ENCODE data around the gene ABCB6.

The ABCB6 gene

GRCh38 chr2:219243291-219243761, 24.6 kb upstream of the ABCB6 start:
- Histone ChIP-seq H3K36me3 (ENCODE audit: insufficient read depth, low read length) (peaks cover 29% of the 10 kb centered on the region), H3K4me3 (ENCODE audit: low read depth in 1 of 2, low read length in 2 of 2) (peak overlapping the region in 1 of 2 donors; percentile 32), H3K9ac (ENCODE audit: low read length) (no peak overlapping the region), H3K27ac (ENCODE audit: low read depth, low read length) (no peak overlapping the region), H3K4me1 (ENCODE audit: insufficient read depth, low read length) (peaks cover 26% of the 10 kb centered on the region), H3K27me3 (ENCODE audit: control insufficient read depth in 1 of 2, insufficient read depth in 2 of 2, low read length in 2 of 2) (no peaks in the 10 kb centered on the region), H3K9me3 (ENCODE audit: low read length) (no peaks in the 10 kb centered on the region)

DNA sequence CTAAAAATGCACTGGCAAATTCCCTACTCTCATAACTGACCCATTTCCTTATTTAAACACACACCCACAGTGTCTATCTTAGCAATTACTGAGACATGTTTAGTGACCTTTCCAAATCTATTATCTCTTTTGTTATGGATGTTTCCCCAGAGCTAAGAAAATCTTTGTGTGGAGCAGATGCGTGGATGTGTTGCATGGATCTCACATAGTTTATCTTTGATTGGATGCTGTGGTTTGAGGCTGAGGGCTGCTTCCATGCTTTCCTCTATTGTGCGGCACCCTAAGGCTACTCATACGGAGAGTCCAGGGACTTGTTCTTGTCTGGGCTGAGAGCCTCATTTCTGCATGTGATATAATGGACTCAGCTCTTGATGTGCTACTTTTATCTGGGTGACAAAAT, 15.6 kb upstream of the ABCB6 start:
- no peaks in the 10 kb centered on the region for H3K27me3 ChIP-seq (ENCODE audit: control insufficient read depth in 1 of 2, insufficient read depth in 2 of 2, low read length in 2 of 2)
- H3K4me1 ChIP-seq (ENCODE audit: insufficient read depth, low read length): peaks cover 9% of the 10 kb centered on the region
- H3K4me3 ChIP-seq (ENCODE audit: low read depth in 1 of 2, low read length in 2 of 2): no peak overlapping the region
- no peak overlapping the region for H3K27ac ChIP-seq (ENCODE audit: low read depth, low read length)
- H3K9me3 ChIP-seq (ENCODE audit: low read length): no peaks in the 10 kb centered on the region
- H3K36me3 ChIP-seq (ENCODE audit: insufficient read depth, low read length): peaks cover 78% of the 10 kb centered on the region
- H3K9ac ChIP-seq (ENCODE audit: low read length): no peak overlapping the region

DNA sequence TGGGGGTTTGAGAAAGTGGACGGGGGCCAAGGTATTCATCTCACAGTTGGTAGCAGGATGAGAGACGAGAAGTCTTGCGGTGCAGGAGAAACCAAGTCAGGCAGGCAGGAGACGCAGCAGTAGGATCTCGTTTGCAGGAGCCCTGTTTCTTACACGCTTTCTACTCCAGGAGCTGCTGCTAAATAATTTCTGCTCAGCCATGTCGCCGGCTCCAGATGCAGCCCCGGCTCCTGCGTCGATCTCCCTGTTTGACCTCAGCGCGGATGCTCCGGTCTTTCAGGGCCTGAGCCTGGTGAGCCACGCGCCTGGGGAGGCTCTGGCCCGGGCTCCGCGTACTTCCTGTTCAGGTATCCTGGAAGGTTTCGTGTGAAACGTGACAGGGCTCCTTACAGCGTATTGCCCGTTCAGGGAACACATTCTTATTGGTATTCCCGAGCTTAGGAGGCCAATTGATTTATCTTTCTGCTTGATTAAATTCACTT, 11.3 kb upstream of the ABCB6 start:
- peaks cover 50% of the 10 kb centered on the region for H3K36me3 ChIP-seq (ENCODE audit: insufficient read depth, low read length)
- H3K9ac ChIP-seq (ENCODE audit: low read length): peak overlapping the region; percentile 44
- H3K4me3 ChIP-seq (ENCODE audit: low read depth in 1 of 2, low read length in 2 of 2): peak overlapping the region; percentile 31 to 91
- H3K27me3 ChIP-seq (ENCODE audit: control insufficient read depth in 1 of 2, insufficient read depth in 2 of 2, low read length in 2 of 2): no peaks in the 10 kb centered on the region
- no peaks in the 10 kb centered on the region for H3K9me3 ChIP-seq (ENCODE audit: low read length)
- H3K27ac ChIP-seq (ENCODE audit: low read depth, low read length): peak overlapping the region; percentile 96
- H3K4me1 ChIP-seq (ENCODE audit: insufficient read depth, low read length): peaks cover 24% of the 10 kb centered on the region

- Histone ChIP-seq H3K9me3 (ENCODE audit: low read length) (no peaks in the 10 kb centered on the region), H3K9ac (ENCODE audit: low read length) (peak within 1 kb of the TSS; percentile 88), H3K27ac (ENCODE audit: low read depth, low read length) (peak within 1 kb of the TSS; percentile 96), H3K4me1 (ENCODE audit: insufficient read depth, low read length) (peaks cover 24% of the 10 kb centered on the region), H3K27me3 (ENCODE audit: control insufficient read depth in 1 of 2, insufficient read depth in 2 of 2, low read length in 2 of 2) (no peaks in the 10 kb centered on the region), H3K4me3 (ENCODE audit: low read depth in 1 of 2, low read length in 2 of 2) (peak within 1 kb of the TSS; percentile 83 to 91), H3K36me3 (ENCODE audit: insufficient read depth, low read length) (peaks cover 50% of the 10 kb centered on the region)
Measured at GRCh38 chr2:219229305-219230058, 10.7 kb upstream of the ABCB6 start, which contains the start of the genes ANKZF1 and ATG9A. Gene ANKZF1 (plus strand): TSS chr2:219229806. CDS start chr2:219230258, 452 bp downstream. Gene ATG9A (minus strand): TSS chr2:219229636. CDS start chr2:219228024, 1,612 bp downstream.

GRCh38 chr2:219228911-219229304, 10.2 kb upstream of the ABCB6 start:
- H3K4me1 ChIP-seq (ENCODE audit: insufficient read depth, low read length): peaks cover 24% of the 10 kb centered on the region
- no peaks in the 10 kb centered on the region for H3K9me3 ChIP-seq (ENCODE audit: low read length)
- peak overlapping the region; percentile 96 for H3K27ac ChIP-seq (ENCODE audit: low read depth, low read length)
- H3K36me3 ChIP-seq (ENCODE audit: insufficient read depth, low read length): peaks cover 50% of the 10 kb centered on the region
- peak overlapping the region; percentile 88 for H3K9ac ChIP-seq (ENCODE audit: low read length)
- peak overlapping the region; percentile 83 to 91 for H3K4me3 ChIP-seq (ENCODE audit: low read depth in 1 of 2, low read length in 2 of 2)
- H3K27me3 ChIP-seq (ENCODE audit: control insufficient read depth in 1 of 2, insufficient read depth in 2 of 2, low read length in 2 of 2): no peaks in the 10 kb centered on the region

DNA sequence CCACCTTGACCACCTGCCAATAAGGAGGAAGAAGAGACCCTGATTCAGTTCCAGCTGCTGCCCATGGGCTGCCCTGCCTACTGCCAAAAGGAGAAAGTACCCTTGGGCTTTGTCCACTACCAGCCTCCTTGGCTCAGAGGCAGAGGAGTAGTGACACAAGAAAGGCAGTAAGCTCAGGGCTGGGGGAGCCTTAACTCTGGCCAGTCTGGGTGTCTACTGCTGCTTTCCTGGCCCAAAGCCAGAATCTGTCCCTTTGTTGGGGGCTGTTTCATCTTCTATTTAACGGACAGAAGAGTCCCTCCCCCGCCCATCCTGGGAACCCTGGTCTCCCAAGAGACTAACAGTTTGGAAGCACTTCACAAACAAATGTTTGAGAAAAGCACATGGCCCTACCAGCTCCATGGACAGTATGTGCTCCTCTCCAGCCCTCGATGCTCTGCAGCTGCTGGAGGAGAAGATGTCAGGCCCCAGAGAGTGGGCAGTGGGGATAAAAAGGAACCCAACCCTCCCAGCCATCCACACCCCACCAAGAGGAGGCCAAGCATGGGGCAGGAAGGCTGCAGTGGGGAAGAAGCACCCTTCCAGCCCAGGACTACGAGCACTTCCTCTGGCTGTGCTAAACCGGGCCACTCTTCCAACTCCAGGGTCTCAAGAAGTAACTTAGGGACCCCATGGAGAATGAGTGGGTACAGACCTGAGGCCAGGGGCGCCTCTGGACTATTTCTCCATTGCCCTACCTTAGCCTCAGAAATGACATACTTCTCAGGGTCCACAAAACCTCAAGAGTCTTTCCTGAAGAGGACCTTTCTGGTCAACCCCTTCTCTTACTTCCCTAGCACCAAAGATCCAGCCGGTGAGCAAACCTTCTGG, 9.5 kb upstream of the ABCB6 start:
- Histone ChIP-seq H3K27me3 (ENCODE audit: control insufficient read depth in 1 of 2, insufficient read depth in 2 of 2, low read length in 2 of 2) (no peaks in the 10 kb centered on the region), H3K4me3 (ENCODE audit: low read depth in 1 of 2, low read length in 2 of 2) (peak overlapping the region; percentile 83 to 91), H3K9ac (ENCODE audit: low read length) (peak overlapping the region; percentile 88), H3K36me3 (ENCODE audit: insufficient read depth, low read length) (peaks cover 50% of the 10 kb centered on the region), H3K9me3 (ENCODE audit: low read length) (no peaks in the 10 kb centered on the region), H3K4me1 (ENCODE audit: insufficient read depth, low read length) (peaks cover 24% of the 10 kb centered on the region), H3K27ac (ENCODE audit: low read depth, low read length) (peak overlapping the region; percentile 96)

DNA sequence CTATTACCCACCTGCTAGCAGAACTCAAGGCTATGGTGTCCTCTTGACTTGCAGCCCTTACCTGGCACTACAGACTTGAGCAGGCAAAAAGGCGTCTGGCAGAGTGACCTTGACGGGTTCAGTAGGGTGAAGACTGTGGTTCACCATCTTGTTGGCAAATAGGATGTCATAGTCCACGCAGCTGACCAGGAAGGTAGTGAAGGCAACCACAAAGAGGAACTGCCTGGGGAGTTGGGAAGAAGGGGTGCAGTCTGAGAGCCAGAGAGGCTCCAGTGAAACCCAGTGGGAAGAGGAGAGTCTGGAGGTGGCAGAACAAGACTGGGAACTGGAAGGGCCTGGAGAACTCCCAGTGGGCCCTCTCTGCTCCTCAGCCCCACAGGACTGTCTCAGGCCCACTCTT, 6.6 kb upstream of the ABCB6 start:
- no peak overlapping the region for H3K27ac ChIP-seq (ENCODE audit: low read depth, low read length)
- no peaks in the 10 kb centered on the region for H3K9me3 ChIP-seq (ENCODE audit: low read length)
- peaks cover 16% of the 10 kb centered on the region for H3K4me1 ChIP-seq (ENCODE audit: insufficient read depth, low read length)
- peaks cover 61% of the 10 kb centered on the region for H3K36me3 ChIP-seq (ENCODE audit: insufficient read depth, low read length)
- H3K4me3 ChIP-seq (ENCODE audit: low read depth in 1 of 2, low read length in 2 of 2): no peak overlapping the region
- no peak overlapping the region for H3K9ac ChIP-seq (ENCODE audit: low read length)
- no peaks in the 10 kb centered on the region for H3K27me3 ChIP-seq (ENCODE audit: control insufficient read depth in 1 of 2, insufficient read depth in 2 of 2, low read length in 2 of 2)

DNA sequence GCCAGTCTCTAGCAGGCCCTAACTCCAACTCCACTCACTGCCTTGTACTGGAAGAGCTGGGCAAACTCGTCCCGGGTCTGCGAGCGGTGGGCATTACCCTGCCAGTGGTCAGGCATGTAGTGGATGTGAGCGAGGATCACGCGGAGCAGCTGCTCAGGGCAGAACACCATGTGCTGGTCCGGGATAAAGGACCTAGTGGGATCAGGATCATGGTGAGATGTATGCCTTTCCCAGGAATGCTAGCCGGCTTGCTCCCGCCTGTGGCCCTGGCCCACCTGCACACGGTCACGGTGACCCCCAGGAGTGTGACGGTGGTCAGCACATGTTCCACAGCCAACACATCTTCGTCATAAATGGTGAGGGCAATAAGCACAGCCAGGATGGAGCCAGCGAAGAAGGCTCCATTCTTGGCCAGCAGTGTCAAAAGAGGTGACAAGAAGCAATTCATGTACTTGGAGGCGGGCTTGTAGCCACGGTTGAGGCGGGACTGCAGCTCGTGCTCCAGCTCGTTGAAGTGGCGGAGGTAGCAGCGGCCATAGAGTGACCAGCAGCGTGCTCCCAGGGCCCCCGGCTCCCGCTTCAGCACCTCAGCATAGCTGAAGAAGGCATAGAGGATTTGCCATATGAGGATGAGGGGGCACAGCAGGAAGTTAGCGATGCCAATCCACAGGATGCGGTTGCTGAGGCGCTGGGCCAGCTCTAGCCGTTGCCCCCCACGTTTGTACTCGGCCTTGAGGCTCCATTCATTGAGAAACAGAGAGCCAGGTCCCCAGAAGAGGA, 5.3 kb upstream of the ABCB6 start:
- no peaks in the 10 kb centered on the region for H3K9me3 ChIP-seq (ENCODE audit: low read length)
- H3K27ac ChIP-seq (ENCODE audit: low read depth, low read length): no peak overlapping the region
- H3K4me1 ChIP-seq (ENCODE audit: insufficient read depth, low read length): peaks cover 24% of the 10 kb centered on the region
- H3K36me3 ChIP-seq (ENCODE audit: insufficient read depth, low read length): peaks cover 67% of the 10 kb centered on the region
- H3K27me3 ChIP-seq (ENCODE audit: control insufficient read depth in 1 of 2, insufficient read depth in 2 of 2, low read length in 2 of 2): no peaks in the 10 kb centered on the region
- H3K9ac ChIP-seq (ENCODE audit: low read length): no peak overlapping the region
- no peak overlapping the region for H3K4me3 ChIP-seq (ENCODE audit: low read depth in 1 of 2, low read length in 2 of 2)

DNA sequence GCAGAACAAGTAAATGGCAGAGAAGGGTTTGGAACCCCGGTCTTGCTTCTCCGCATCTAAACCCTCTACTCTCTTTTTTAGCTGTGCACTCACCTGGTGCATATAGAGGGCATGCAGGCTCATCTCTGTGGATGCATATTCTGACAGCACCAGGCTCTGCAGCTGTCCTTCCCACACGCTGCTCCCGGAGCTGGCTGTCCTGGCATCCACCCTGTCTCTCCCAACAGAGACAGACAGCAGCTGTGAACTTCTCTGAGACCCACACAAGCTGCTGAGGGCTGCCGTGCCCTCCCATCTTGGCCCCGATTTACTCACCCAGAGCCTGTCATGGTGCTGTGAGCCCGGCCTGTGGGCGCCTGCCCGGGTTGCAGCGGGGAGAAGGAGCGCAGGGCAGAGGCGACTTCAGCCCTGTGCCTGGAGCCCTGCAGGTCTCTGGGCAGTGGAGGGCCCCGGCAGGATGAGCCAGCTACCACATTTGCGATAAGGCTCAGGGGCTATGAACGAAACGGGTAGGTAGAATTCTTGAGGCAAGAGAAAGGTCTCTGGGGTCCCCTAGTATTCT, 3.3 kb upstream of the ABCB6 start:
- H3K9me3 ChIP-seq (ENCODE audit: low read length): no peaks in the 10 kb centered on the region
- H3K27ac ChIP-seq (ENCODE audit: low read depth, low read length): no peak overlapping the region
- no peak overlapping the region for H3K9ac ChIP-seq (ENCODE audit: low read length)
- peaks cover 65% of the 10 kb centered on the region for H3K36me3 ChIP-seq (ENCODE audit: insufficient read depth, low read length)
- no peak overlapping the region for H3K4me3 ChIP-seq (ENCODE audit: low read depth in 1 of 2, low read length in 2 of 2)
- peaks cover 18% of the 10 kb centered on the region for H3K4me1 ChIP-seq (ENCODE audit: insufficient read depth, low read length)
- no peaks in the 10 kb centered on the region for H3K27me3 ChIP-seq (ENCODE audit: control insufficient read depth in 1 of 2, insufficient read depth in 2 of 2, low read length in 2 of 2)

DNA sequence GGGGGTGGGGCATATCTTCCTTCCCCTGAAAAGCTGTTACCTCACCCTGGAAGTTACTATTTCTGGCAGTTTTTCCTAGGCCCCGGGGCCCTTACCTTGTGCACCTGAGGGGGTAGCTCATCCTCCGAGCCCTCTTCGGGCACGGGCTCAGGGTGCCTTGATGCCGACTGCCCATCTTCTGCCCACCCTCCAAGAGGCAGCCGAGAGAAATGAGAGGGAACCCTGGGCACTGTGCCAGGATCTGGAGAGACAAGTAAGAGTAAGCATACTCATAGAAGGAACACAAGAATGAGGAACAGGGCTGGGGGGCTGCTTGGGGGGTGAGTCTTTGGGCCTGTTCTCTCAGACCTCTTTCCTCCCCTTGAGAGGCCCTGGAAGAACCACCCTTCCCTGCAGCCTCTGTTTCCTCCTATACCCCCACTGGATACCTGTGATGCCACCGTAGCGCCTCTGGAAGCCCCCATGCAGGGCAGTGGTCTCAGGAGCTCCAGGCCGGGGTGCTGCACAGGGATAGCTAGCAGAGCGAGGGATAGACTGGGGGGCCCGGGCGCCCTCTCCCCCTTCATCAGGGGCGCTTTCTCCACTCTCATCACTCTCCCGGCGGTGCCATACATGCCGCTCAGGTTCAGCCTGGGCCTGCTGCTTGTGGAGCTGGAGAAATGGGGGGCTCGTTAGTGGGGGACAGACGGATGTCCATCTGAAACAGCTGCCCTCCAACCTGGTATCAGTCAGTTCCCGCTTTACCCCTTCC, 2.1 kb upstream of the ABCB6 start:
- H3K9ac ChIP-seq (ENCODE audit: low read length): no peak overlapping the region
- no peak overlapping the region for H3K4me3 ChIP-seq (ENCODE audit: low read depth in 1 of 2, low read length in 2 of 2)
- no peaks in the 10 kb centered on the region for H3K9me3 ChIP-seq (ENCODE audit: low read length)
- peaks cover 66% of the 10 kb centered on the region for H3K36me3 ChIP-seq (ENCODE audit: insufficient read depth, low read length)
- no peak overlapping the region for H3K27ac ChIP-seq (ENCODE audit: low read depth, low read length)
- H3K4me1 ChIP-seq (ENCODE audit: insufficient read depth, low read length): peaks cover 26% of the 10 kb centered on the region
- no peaks in the 10 kb centered on the region for H3K27me3 ChIP-seq (ENCODE audit: control insufficient read depth in 1 of 2, insufficient read depth in 2 of 2, low read length in 2 of 2)

Measured in muscle layer of colon (tissue), 2 donors.